ENCODE measurements around the gene MLXIPL. TPM values are rescaled to one million over a fixed set of nuclear protein-coding genes. Genes with fewer than 3 reads are reported as not detected.
"Not testable (repeated sequence)": the region's sequence is repeated elsewhere in the genome, so short reads cannot be mapped to it uniquely, and the experiment has no call there.

Gene MLXIPL
- total RNA-seq, 2 experiments from 2014 or later = not detected

DNA sequence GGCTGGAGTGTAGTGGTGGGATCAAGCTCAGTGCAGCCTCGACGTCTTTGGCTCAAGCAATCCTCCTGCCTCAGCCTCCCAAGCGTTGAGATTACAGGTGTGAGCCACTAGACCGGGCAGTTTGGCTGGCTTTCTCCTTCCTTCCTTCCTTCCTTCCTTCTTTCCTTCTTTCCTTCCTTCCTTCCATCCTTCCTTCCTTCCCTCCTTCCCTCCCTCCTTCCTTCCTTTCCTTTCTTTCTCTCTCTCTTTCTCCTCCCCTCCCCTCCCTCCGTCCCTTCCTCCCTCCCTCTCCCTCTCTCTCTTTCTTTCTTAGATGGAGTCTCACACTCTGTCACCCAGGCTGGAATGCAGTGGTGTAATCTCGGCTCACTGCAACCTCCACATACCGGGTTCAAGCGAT, 35.7 kb upstream of the MLXIPL start:
- POLR2A ChIA-PET = no interaction called here
- peaks cover 4% of the 10 kb centered on the region for H3K36me3 Mint-ChIP-seq (ENCODE audit: low read depth)
- peaks cover 5% of the 10 kb centered on the region for H3K9me3 Mint-ChIP-seq

GRCh38 chr7:73655309-73655708, 31.0 kb upstream of the MLXIPL start:
- H3K9me3 Mint-ChIP-seq; DNase-seq; H3K27ac Mint-ChIP-seq; H3K4me3 Mint-ChIP-seq; H3K4me1 Mint-ChIP-seq; POLR2A ChIA-PET; H3K36me3 Mint-ChIP-seq (ENCODE audit: low read depth): not testable (repeated sequence)
- peaks cover 24% of the 10 kb centered on the region for H3K27me3 Mint-ChIP-seq
- CTCF ChIA-PET = interaction anchor here (0.6 kb wide), 1 partner anchor 12 kb away, joined by 3 read pairs; no protein-coding TSS in a partner anchor

More for the DNA sequence above, 35.7 kb upstream of the MLXIPL start:
- peaks cover 26% of the 10 kb centered on the region for H3K27me3 Mint-ChIP-seq
- no peak overlapping the region for H3K4me3 Mint-ChIP-seq
- CTCF ChIA-PET = interaction anchor here (1.0 to 1.1 kb wide), 2 partner anchors 54 to 74 kb away, joined by 3 read pairs; no protein-coding TSS in a partner anchor
- H3K27ac Mint-ChIP-seq = no peak overlapping the region
- peaks cover 3% of the 10 kb centered on the region for H3K4me1 Mint-ChIP-seq
- no peak for DNase-seq

DNA sequence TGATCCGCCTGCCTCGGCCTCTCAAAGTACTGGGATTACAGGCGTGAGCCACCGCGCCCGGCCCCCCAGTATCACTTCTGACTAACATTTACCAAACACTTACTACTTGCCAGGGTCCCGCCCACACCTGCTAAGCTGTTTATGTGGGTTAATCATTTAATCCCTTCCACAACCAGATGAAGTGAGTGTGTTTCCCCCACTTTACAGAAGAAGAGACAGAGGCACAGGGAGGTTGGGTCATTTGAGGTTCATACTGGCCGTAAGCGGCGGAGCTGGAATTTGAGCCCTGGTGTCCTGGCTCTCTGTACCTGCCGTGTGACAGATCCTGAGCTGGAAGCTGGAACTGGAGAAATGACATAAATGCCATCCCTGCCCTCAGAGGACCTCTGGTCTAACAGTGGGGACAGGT, 28.2 kb upstream of the MLXIPL start:
- peaks cover 7% of the 10 kb centered on the region for H3K4me1 Mint-ChIP-seq
- no peak overlapping the region for H3K27ac Mint-ChIP-seq

GRCh38 chr7:73650524-73650923, 26.2 kb upstream of the MLXIPL start:
- H3K9me3 Mint-ChIP-seq = no peaks in the 10 kb centered on the region
- H3K4me3 Mint-ChIP-seq = no peak overlapping the region
- H3K27me3 Mint-ChIP-seq = peaks cover 58% of the 10 kb centered on the region
- peaks cover 7% of the 10 kb centered on the region for H3K4me1 Mint-ChIP-seq
- no peak for DNase-seq
- H3K27ac Mint-ChIP-seq = no peak overlapping the region
- POLR2A ChIA-PET = no interaction called here
- H3K36me3 Mint-ChIP-seq (ENCODE audit: low read depth) = no peaks in the 10 kb centered on the region
- CTCF ChIA-PET = no interaction called here

More for the DNA sequence above, 28.2 kb upstream of the MLXIPL start:
- ChIA-PET CTCF (interaction anchor here (0.5 kb wide), 1 partner anchor 121 kb away, joined by 3 read pairs; no protein-coding TSS in a partner anchor), POLR2A (no interaction called here)
- no peak for DNase-seq
- Mint-ChIP-seq H3K27me3 (peaks cover 41% of the 10 kb centered on the region), H3K36me3 (ENCODE audit: low read depth) (no peaks in the 10 kb centered on the region), H3K4me3 (no peak overlapping the region), H3K9me3 (no peaks in the 10 kb centered on the region)

- Mint-ChIP-seq H3K4me3 (no peak overlapping the region), H3K27ac (no peak overlapping the region), H3K4me1 (peaks cover 7% of the 10 kb centered on the region), H3K27me3 (peaks cover 60% of the 10 kb centered on the region), H3K9me3 (no peaks in the 10 kb centered on the region), H3K36me3 (ENCODE audit: low read depth) (no peaks in the 10 kb centered on the region)
- DNase-seq = no peak
- ChIA-PET POLR2A (no interaction called here), CTCF (no interaction called here)
Measured at GRCh38 chr7:73649576-73649975, 25.3 kb upstream of the MLXIPL start.

- Mint-ChIP-seq H3K36me3 (ENCODE audit: low read depth) (no peaks in the 10 kb centered on the region), H3K27ac (no peak overlapping the region), H3K4me3 (no peak overlapping the region), H3K4me1 (peaks cover 7% of the 10 kb centered on the region), H3K27me3 (peaks cover 62% of the 10 kb centered on the region), H3K9me3 (no peaks in the 10 kb centered on the region)
- ChIA-PET POLR2A (no interaction called here), CTCF (no interaction called here)
- no peak for DNase-seq
Measured at GRCh38 chr7:73648593-73649332, 24.4 kb upstream of the MLXIPL start.

DNA sequence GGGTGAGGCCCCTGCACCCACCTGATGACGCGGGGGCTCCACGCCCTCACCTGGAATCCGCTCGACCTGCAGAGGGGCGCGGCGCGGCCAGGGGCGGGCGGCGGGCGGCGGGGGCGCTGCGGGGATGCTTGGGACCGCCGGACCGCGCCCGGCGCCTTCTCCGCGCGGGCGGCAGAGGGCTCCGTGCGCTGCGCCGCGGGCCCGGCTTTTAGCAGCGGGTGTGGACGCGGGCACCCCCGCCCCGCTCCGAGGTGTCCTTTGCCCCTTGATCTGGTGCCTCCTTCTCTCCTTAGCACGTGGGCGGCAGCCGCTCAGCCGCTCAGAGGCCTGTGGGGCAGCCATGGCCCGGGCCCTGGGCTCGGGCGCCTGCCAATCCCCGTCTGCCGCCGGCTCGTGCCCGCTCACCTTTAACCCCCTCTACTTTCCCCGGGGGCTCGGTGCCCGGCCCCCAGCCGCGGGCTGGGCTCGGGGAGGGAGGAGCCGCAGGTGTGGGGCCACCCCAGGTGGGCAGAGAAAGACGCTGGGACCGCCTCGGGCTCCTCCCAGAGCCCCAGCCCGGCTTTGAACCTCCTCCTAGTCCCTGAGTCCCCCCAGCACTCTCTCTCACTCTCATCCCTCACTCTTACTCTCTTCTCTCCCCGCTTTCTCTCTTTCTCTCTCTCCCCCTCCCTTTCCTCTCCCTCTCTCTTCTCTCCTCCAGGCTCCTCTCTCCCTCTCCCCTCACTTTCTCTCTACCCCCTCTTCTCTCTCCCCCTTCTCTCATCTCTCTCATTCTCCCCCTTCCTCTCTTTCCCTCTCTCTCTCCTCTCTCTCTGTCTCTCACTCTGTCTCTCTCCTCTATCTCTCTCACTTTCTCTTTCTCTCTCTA, 23.6 kb upstream of the MLXIPL start:
- H3K27me3 Mint-ChIP-seq = peaks cover 63% of the 10 kb centered on the region
- peak; percentile 22 for DNase-seq

DNA sequence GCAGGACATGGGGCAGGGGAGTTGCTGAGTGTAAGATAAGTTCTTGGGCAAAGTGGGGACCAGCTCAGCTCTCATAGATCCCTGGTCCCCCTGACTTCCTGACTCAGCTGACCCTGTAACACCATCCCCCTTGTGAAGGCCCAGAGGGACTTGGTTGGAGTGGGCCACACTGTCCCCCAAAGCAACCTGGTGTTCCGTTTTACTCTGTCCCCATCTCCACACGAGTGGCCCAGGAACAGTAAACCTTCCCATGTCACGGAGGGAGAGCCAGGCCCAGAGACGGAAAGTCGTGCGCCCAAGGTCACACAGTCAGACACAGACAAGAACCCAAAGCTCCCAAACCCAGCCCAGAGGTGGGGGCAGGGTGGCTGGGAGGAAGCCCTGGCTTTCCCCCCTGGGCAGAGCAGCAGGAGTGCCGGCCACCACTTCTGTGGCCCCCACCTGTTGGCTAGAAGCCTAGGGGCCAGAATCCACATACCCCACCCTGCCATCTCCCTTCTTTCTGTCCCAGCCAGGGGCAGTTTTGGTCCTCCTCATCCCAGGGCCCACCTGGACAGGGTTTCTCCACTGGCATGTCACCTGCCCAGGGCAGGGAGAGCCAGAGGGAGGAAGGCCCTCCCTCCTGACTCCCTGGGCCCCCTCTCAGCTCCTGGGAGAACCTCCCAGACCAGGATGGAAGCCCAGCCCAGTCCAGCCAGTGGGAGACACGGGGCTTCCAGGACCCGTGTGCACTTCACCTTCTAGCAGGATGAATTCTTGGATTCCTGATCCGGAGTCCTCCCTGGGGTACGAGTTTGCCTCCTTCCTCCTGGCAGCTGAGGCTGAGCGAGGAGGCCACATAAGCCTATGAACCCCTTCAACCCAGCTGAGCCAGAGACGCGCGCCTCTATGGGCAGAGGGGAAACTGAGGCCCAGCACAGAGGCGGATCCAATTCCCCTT, 22.7 kb upstream of the MLXIPL start:
- Mint-ChIP-seq H3K36me3 (ENCODE audit: low read depth) (no peaks in the 10 kb centered on the region), H3K4me1 (peaks cover 7% of the 10 kb centered on the region), H3K27me3 (peaks cover 59% of the 10 kb centered on the region), H3K4me3 (no peak overlapping the region), H3K27ac (no peak overlapping the region), H3K9me3 (no peaks in the 10 kb centered on the region)
- DNase-seq = no peak
- POLR2A ChIA-PET = no interaction called here
- CTCF ChIA-PET = interaction anchor here (0.6 to 0.9 kb wide), 2 partner anchors 88 to 861 kb away, joined by 3 to 4 read pairs; no protein-coding TSS in a partner anchor

More for the DNA sequence above, 23.6 kb upstream of the MLXIPL start:
- H3K36me3 Mint-ChIP-seq (ENCODE audit: low read depth) = no peaks in the 10 kb centered on the region
- H3K27ac Mint-ChIP-seq = no peak overlapping the region
- no peaks in the 10 kb centered on the region for H3K9me3 Mint-ChIP-seq
- ChIA-PET POLR2A (no interaction called here), CTCF (interaction anchor here (0.9 kb wide), 1 partner anchor 87 kb away, joined by 3 read pairs; no protein-coding TSS in a partner anchor)
- peaks cover 7% of the 10 kb centered on the region for H3K4me1 Mint-ChIP-seq
- no peak overlapping the region for H3K4me3 Mint-ChIP-seq

DNA sequence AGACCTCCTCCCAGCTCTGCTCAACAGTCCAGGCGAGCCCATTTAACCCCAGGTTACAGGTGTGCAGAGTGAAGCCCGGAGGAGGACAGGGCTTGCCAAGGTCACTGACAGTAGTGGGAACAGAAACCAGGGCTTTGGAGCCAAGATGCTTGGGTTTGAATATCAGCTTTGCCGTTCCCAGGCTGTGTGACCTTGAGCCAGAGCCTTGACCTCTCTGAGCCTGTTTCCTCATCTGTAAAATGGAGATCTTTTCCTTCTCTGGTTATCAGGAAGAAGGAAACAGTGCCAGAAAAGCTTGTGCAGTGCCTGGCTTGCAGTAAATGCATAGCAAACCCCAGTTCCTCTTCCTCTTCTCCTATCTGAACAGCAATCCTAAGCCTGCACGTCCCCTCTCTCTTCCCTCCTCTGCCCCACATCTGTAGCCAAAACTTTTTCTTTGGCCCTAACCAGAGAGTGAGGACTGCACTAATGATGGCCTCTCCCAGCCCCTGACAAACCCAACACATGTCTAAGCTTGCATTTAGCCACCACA, 21.4 kb upstream of the MLXIPL start:
- no peak for DNase-seq
- H3K4me1 Mint-ChIP-seq = peaks cover 7% of the 10 kb centered on the region
- CTCF ChIA-PET = no interaction called here
- H3K9me3 Mint-ChIP-seq = peaks cover 2% of the 10 kb centered on the region
- H3K4me3 Mint-ChIP-seq = no peak overlapping the region
- no peak overlapping the region for H3K27ac Mint-ChIP-seq
- no peaks in the 10 kb centered on the region for H3K36me3 Mint-ChIP-seq (ENCODE audit: low read depth)
- H3K27me3 Mint-ChIP-seq = peaks cover 56% of the 10 kb centered on the region
- POLR2A ChIA-PET = interaction anchor here (1.0 kb wide), 1 partner anchor 14 kb away, joined by 3 read pairs; no protein-coding TSS in a partner anchor

- H3K27me3 Mint-ChIP-seq = peaks cover 50% of the 10 kb centered on the region
- no peak for DNase-seq
- peaks cover 7% of the 10 kb centered on the region for H3K4me1 Mint-ChIP-seq
- no peak overlapping the region for H3K4me3 Mint-ChIP-seq
- H3K36me3 Mint-ChIP-seq (ENCODE audit: low read depth) = no peaks in the 10 kb centered on the region
- H3K9me3 Mint-ChIP-seq = peaks cover 2% of the 10 kb centered on the region
- ChIA-PET CTCF (interaction anchor here (0.6 kb wide), 1 partner anchor 13 kb away, joined by 4 read pairs; no protein-coding TSS in a partner anchor), POLR2A (interaction anchor here (1.0 kb wide), 1 partner anchor 13 kb away, joined by 3 read pairs; no protein-coding TSS in a partner anchor)
- H3K27ac Mint-ChIP-seq = no peak overlapping the region
Measured at GRCh38 chr7:73644688-73645286, 20.5 kb upstream of the MLXIPL start.

GRCh38 chr7:73642834-73643233, 18.5 kb upstream of the MLXIPL start:
- no peaks in the 10 kb centered on the region for H3K36me3 Mint-ChIP-seq (ENCODE audit: low read depth)
- ChIA-PET POLR2A (no interaction called here), CTCF (interaction anchor here (1.3 kb wide), 1 partner anchor 92 kb away, joined by 5 read pairs; no protein-coding TSS in a partner anchor)
- peaks cover 2% of the 10 kb centered on the region for H3K9me3 Mint-ChIP-seq
- DNase-seq = no peak
- H3K27me3 Mint-ChIP-seq = peaks cover 33% of the 10 kb centered on the region
- no peaks in the 10 kb centered on the region for H3K4me1 Mint-ChIP-seq
- H3K4me3 Mint-ChIP-seq = no peak overlapping the region
- no peak overlapping the region for H3K27ac Mint-ChIP-seq

DNA sequence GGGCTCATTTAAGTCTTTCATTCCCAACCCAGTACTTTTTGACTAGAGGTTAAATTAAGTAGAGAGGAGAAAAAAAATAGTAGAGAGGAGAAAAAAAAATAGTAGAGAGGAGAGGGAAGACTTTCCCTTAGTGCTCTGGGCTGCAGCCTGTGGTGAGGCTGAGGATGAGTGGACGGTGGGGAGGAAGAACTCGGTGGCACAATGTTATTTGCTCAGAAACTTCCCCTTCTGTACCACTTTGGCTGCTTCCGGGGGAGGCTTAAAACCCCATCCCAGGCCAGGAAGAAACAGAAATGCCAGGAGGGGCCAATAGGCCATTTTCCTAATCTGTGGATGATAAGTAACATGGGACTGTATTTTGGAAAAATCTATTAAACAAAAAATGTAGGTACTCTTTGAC, 14.6 kb upstream of the MLXIPL start:
- peaks cover 11% of the 10 kb centered on the region for H3K27me3 Mint-ChIP-seq

More for the DNA sequence above, 14.6 kb upstream of the MLXIPL start:
- no peaks in the 10 kb centered on the region for H3K36me3 Mint-ChIP-seq (ENCODE audit: low read depth)
- H3K9me3 Mint-ChIP-seq = peaks cover 2% of the 10 kb centered on the region
- H3K4me3 Mint-ChIP-seq = no peak overlapping the region
- CTCF ChIA-PET = no interaction called here
- DNase-seq = no peak
- no peak overlapping the region for H3K27ac Mint-ChIP-seq
- POLR2A ChIA-PET = no interaction called here
- H3K4me1 Mint-ChIP-seq = no peaks in the 10 kb centered on the region
